NCI-H1092 treated with DMSO at 0.1 percent for 48 hours (cell line): ENCODE data around the gene SLC35A4.
"Not testable (repeated sequence)": the region's sequence is repeated elsewhere in the genome, so short reads cannot be mapped to it uniquely, and the experiment has no call there.

Source experiments
- DNase-seq: peaks from one replicate; lab custom pipeline; 2025; lab: John Stamatoyannopoulos, UW

The SLC35A4 gene

DNA sequence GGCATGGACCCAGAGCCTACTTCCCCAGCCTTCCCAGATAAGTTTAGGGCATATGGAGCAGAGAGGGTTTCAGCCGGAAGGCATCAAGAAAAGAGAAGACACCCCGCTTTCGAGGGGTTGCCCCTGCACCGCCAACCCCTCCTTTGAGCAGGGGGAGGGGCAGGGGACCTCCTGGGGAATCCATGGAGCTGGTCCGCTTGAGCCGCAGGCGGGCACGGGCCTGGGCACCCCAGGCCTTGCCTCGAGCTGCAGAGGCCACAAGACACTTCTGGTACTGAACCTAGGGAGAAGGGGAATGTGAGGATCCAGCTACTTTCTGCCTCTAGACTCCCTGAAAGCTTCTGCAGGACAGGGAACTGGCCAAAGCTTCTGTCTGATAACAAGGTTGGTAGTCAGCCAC is 6.1 kb upstream of the SLC35A4 start:
- no peak for DNase-seq

DNA sequence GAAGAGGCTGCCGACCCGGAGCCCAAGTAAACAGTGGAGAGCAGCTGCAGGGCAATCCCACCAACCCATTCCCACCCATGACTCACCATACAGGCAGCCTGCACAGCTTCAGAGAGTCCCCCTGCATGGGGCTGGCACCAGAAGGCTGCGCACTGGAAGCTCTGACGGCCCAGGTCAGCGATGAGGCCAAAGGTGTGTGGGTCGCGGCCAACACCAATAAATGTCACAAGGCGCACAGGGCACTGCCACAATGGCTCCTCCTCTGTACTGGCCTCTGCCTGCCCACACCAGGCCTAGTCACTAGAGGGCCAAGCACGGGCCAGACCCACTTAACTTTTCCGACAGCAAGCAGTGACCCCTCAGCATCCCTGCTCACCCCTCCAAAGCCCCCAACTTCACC is 4.4 kb upstream of the SLC35A4 start:
- DNase-seq = no peak

DNA sequence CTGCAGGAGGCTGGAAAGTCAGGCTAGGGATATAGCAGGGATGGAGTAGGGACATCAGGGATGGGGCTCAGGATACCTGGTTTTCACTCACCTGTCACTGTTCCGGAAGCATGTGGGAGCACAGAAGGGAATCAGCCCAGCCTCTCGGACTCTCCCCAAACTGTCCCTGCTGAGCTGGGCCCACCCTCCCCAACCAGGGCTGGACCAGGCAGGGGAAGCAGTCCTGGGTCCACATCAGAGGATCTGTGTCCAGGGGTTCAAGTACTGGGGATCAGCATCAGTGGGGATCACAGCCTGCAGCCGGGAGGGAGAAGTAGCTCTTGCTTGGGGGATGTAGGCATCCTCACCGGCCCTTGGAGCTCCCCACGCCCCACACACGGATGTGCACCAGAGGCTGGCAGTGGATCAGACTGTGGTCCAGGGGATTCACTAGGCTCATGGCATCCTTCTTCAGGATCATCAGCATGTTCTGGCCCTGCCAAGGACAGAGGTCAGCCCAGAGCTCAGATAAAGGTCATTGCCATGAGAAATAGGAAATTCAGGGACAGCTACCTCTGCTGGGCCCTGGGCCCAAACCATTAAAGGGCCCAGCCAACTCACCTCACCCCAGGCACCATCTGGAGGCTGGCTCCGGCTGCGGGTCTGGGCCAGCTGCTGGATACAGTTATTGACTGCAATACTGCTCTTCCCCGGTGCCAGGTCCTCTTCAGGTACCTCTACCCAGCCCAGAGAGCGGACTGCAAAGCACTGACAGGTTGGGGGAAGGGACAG is 2.7 kb upstream of the SLC35A4 start:
- DNase-seq = no peak

GRCh38 chr5:140563596-140563995 is 1.0 kb upstream of the SLC35A4 start:
- DNase-seq = no peak

GRCh38 chr5:140565024-140565779 is 574 bp downstream of the SLC35A4 start:
- no peak for DNase-seq

DNA sequence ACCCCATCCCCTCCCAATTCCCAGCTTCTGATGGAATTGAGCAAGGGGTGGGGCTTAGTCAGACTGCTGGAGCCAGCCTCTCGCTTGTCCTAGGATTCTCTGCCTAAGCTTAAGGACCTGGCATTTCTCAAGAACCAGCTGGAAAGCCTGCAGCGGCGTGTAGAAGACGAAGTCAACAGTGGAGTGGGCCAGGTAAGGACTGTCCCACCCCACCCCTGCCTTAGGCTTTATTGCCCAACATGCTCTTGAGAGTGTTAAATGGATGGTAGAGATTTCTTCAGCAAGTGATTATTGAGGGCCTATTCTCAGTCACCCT is 1.1 kb downstream of the SLC35A4 start:
- DNase-seq = no peak

GRCh38 chr5:140566665-140567064 is 2.0 kb downstream of the SLC35A4 start:
- DNase-seq = no peak

- DNase-seq = no peak
Observed at GRCh38 chr5:140567136-140567818, 2.6 kb downstream of the SLC35A4 start.

DNA sequence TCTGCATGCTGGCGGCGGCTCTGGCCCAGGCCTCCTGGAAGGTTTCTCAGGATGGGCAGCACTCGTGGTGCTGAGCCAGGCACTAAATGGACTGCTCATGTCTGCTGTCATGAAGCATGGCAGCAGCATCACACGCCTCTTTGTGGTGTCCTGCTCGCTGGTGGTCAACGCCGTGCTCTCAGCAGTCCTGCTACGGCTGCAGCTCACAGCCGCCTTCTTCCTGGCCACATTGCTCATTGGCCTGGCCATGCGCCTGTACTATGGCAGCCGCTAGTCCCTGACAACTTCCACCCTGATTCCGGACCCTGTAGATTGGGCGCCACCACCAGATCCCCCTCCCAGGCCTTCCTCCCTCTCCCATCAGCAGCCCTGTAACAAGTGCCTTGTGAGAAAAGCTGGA is 3.2 kb downstream of the SLC35A4 start:
- no peak for DNase-seq

DNA sequence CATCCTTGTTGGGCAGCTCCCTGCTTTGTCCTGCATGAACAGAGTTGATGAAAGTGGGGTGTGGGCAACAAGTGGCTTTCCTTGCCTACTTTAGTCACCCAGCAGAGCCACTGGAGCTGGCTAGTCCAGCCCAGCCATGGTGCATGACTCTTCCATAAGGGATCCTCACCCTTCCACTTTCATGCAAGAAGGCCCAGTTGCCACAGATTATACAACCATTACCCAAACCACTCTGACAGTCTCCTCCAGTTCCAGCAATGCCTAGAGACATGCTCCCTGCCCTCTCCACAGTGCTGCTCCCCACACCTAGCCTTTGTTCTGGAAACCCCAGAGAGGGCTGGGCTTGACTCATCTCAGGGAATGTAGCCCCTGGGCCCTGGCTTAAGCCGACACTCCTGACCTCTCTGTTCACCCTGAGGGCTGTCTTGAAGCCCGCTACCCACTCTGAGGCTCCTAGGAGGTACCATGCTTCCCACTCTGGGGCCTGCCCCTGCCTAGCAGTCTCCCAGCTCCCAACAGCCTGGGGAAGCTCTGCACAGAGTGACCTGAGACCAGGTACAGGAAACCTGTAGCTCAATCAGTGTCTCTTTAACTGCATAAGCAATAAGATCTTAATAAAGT is 3.9 kb downstream of the SLC35A4 start:
- DNase-seq = no peak

- DNase-seq = no peak
Observed at GRCh38 chr5:140569197-140569596, 4.6 kb downstream of the SLC35A4 start.

GRCh38 chr5:140570058-140570457 is 5.4 kb downstream of the SLC35A4 start:
- no peak for DNase-seq

GRCh38 chr5:140570488-140570887 is 5.9 kb downstream of the SLC35A4 start:
- no peak for DNase-seq

GRCh38 chr5:140571105-140571504 is 6.5 kb downstream of the SLC35A4 start:
- DNase-seq = no peak

- no peak for DNase-seq
Observed at GRCh38 chr5:140573683-140574082, 9.1 kb downstream of the SLC35A4 start.

DNA sequence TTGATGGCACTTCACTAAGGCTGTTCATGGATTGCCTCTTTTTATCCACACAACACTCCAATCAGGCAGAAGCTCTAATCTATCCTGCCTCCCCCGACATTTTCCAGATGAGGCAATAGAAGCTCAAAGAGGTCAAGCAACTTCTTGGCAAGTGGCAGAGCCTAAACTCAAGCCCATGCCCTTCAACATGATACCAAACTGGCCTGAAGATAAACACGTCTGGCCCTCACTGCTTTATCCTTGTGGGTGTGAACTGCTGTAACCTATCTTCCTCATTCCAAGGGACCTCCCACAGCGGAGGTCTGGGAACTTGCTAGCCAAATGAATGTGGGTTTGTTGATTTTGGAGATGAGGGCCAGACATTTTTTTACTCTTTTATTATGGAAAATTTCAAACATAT is 9.5 kb downstream of the SLC35A4 start:
- DNase-seq = no peak

- no peak for DNase-seq
Observed at GRCh38 chr5:140575309-140575708, 10.7 kb downstream of the SLC35A4 start.

DNA sequence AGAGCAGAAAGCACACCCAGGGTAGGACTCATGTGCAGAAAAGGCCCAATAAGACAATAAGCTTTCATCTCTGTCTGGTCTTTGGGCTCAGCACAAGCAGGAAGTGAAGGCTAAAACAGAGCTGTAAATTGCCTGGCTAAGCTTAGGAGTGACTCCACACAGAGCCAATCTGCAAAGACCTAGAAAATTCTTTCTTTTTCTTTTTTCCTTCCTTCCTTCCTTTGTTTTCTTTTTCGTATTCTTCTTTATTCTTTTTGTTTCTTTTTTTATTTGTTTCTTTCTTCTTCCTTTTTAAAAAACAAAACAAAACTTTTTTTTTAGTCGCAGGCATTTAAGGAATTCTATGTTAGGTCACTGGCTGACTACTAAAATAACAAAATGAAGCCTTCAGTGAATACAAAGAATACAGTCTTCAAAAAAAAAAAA is 12.2 kb downstream of the SLC35A4 start:
- no peak for DNase-seq

GRCh38 chr5:140579188-140579747 is 14.6 kb downstream of the SLC35A4 start:
- DNase-seq = not testable (repeated sequence)

- DNase-seq = no peak
Observed at GRCh38 chr5:140587495-140587894, 22.9 kb downstream of the SLC35A4 start.

DNA sequence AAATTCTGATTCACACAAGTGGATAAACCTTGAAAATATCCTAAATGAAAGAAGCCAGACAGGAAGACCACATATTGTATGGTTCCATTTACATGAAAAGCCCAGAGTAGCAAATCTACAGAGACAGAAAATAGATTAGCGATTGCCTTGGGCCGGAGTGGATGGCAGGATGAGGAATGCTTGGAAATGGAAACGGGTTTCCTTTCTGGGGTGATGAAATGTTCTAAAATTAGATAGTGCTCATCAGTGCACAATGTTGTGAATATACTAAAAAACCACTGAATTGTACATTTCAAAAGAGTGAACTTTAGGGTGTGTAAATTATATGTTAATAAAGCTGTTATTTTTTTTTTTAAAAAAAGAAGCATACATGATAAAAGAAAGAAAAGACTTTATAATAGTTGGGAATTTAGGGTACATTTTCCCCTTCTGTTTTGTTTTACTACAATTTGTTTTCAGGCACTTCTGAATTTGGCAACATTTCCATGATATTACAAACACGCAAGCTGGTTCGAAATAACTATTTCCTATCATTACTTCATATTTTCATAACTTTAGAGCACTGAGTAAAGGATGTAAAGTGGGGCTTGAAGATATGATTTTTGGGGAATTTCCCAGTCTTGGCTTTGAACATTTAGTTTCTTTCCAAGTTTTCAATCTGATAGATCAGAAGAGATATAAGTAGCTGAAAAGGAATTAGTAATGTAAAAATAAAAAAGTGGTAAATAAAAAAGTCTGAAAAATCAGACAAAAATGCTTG is 23.9 kb downstream of the SLC35A4 start:
- DNase-seq = no peak

- no peak for DNase-seq
Observed at GRCh38 chr5:140590861-140591260, 26.2 kb downstream of the SLC35A4 start.
